NOMO-1 treated with dmso at 0.1 percent for 144 hours (cell line): ENCODE results near the gene MTFR1L.

Experiments
- DNase-seq: peaks from one replicate; lab custom pipeline; 2025; ENCODE audit not compliant: unreplicated experiment; lab: John Stamatoyannopoulos, UW

MTFR1L gene

DNA sequence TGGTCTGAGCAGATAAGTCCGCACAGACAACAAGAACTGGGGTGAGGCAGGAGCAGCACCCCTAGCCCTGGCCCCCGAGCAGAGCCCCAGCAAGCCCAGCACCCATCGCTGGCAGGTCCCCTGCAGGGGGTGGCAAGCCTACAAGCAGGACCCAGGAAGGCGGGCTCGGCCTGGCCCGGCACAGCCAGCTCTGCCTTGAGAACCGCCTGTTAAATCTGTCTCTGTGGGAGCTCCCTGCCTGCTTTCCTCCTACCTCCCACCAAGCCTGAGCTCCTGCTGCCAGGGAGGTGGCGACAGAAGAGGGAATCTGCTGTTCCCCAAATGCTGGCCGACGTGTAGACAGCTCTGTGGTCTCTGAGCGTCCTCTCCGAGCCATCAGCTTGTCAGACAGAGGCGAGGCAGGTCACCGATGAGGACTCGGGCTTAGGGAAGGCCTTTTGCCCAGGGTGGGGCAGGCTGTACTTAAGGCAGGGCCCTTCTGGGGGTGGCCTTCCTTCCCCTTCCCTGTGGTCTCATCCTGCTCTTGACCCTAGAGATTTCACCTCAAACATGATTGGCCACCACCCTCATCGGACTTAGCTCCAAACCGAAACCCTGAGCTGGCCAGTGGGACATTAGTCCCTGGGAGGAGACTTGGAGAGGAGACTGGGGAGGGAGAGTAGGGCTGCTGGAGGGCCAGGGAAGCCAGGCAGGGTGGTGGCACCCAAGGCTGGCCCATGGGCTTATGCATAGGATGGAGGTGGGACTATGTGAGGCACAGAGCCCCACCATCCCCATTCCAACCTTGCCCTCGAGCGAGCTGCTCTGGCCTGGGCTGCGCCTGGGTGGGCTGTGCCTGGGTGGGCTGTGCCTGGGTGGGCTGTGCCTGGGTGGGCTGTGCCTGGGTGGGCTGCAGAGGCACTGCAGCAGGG is 12.0 kb upstream of the MTFR1L start:
- no peak for DNase-seq

DNA sequence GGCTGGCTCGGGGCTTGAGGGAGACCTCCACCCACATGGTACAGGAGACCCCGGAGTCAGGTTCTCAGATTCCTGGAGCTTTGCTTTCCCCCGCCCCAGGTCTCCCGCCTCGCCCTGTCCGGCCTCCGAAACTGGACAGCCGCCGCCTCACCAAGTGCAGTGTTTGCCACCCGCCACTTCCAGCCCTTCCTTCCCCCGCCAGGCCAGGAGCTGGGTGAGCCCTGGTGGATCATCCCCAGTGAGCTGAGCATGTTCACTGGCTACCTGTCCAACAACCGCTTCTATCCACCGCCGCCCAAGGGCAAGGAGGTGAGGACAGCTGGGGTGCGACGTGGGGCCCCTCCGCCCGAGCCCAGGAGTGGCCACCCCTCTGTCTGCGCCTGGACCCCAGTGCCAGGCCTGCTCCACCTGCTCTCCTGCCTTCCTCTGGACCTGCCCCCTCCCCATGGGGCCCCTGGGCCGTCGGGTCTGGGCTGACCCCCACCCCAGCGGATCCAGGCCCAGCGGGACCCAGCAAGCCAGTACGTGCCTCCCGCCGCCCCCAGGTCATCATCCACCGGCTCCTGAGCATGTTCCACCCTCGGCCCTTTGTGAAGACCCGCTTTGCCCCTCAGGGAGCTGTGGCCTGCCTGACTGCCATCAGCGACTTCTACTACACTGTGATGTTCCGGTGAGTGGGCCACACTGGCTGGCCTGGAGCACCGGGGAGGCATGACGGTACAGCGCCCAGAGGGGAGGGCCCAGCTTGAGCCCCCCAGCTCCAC is 11.1 kb upstream of the MTFR1L start:
- no peak for DNase-seq

DNA sequence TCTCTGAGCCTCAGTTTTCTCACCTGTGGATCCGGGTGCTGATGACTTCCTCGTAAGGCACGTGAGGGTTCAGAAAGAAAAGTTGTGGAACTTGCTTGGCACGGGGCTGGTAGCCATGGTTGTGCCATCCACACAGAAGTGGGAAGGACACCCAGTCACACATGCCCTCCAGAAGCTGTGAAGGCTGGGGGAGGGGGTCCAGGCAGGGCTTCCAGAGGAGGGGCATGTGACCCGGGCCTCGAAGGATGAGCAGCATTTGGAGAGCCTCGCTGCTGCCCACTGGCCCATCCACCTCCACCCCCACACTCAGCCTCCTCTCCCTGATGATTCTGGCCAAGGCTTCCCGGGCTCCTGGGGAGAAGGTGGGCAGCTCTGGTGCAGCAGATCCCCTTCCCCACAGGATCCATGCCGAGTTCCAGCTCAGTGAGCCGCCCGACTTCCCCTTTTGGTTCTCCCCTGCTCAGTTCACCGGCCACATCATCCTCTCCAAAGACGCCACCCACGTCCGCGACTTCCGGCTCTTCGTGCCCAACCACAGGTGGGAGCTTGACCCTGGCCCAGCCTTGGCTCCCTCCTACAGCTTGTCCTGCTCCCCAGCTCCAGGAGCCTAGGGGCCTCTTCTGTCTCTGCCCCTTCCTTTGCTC is 10.3 kb upstream of the MTFR1L start:
- DNase-seq = peak; percentile 22

DNA sequence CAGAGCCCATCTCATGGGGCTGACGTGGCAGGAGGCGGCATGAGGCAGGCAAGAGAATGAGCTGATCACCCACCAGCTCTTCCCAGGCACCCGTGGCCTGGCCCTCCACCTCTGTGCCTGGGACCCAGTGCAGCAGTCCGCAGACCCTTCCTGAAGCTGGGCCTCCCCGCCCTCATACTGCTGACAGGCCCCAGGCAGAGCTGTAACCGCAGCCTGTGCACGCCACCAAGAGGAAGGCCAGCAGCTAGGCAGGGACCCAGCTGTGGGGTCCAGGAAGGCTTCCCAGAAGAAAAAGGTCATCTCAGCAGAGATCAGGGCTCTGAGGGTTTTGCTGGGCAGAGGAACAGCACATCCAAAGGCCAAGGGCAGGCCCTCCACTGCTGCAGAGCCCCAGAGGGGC is 9.8 kb upstream of the MTFR1L start:
- DNase-seq = no peak

DNA sequence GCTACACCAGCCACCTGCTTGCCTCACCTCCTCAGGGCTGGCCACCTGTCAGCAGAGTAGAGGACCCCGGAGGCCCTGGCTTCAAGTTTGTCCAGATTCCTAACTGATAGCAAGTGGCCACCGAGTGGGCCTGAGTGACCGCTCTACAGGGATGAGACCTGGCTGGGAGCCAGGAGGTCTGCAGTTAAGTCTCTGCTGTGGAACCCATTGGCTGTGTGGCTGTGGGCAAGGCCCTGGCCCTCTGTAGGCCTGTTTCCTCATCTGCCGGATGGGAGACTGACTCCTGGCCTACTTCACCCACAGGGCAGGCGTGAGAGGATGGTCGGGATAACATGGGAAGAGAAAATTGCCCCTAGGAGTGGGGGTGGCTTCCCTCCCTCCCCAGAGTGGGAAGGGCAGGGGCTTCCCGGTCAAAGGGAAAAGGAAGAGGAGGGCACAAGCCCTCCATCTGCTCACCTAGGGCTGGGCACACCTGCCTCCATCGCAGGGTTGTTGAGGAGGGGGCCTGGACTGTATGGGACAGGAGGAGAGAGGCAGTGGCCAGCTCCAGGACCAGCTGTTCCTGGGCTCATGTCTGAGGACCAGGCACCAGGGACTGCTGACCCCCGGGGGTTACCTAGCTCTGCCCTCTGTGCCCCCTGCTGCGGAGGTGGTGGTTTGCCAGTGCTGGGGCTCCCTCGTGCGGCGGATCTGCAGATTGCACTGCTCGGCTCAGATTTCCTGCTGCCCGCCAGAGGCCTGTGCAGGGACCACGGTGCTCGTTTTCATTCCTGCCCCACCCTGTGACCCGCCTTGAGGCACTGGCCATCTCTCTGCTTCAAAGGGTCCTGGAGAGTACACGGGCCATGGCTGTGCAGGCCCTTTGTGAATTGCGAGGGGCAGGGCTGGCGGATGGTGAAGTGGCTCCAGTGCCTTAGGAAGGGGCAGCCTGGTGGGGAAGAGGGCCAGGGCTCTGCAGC is 9.1 kb upstream of the MTFR1L start:
- DNase-seq = peak; percentile 33

DNA sequence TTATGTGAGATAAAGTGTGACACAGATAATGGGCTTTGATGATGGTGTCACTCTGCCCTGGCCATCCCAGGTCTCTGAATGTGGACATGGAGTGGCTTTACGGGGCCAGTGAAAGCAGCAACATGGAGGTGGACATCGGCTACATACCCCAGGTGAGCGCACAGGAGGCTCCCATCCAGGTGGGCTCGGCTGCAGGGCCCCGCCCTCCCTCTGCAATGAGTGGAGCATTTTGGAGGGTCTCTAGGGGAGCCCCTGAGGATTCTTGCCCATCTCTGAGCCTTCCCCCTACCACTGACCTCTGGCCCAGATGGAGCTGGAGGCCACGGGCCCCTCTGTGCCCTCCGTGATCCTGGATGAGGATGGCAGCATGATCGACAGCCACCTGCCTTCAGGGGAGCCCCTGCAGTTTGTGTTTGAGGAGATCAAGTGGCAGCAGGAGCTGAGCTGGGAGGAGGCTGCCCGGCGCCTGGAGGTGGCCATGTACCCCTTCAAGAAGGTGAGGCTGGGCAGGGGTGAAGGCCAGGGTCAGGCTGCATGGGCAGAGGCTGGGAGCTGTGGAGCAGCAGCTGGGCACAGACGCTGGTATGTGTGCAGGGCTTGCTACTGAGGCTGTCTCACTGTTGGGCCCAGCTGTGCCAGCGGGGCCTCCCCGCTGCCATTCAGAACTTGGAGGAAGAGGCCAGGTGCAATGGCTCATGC is 8.2 kb upstream of the MTFR1L start:
- DNase-seq = no peak

DNA sequence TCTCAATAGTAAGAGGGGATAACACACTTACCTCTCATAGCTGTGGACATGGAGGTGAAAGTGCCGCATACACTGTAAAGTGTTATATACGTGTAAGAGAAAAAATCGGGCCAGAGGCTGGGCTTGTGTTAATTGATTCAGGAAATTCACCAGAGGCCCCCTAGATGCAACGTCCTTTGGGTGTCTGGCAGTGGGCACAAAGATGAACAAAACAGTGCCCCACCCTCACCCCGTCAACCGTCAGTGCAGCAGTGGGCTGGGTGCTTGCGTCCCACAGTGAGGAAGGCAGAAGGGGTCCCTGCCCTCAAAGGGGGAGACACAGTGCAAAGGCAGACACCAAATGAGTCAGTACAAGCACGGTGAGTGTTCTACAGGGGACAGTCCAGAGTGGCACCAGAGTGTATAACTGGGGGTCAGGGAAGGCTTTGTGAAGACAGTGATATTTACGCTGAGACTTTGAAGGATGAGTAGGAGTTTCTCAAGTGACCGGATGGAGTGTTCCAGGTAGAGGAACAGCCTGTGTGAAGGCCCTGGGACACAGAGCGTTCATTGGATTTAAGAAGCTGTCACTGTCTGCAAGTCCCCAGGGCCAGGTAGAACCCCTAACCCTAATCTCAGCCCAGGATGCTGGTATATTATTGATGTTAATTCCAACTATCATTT is 6.6 kb upstream of the MTFR1L start:
- no peak for DNase-seq

DNA sequence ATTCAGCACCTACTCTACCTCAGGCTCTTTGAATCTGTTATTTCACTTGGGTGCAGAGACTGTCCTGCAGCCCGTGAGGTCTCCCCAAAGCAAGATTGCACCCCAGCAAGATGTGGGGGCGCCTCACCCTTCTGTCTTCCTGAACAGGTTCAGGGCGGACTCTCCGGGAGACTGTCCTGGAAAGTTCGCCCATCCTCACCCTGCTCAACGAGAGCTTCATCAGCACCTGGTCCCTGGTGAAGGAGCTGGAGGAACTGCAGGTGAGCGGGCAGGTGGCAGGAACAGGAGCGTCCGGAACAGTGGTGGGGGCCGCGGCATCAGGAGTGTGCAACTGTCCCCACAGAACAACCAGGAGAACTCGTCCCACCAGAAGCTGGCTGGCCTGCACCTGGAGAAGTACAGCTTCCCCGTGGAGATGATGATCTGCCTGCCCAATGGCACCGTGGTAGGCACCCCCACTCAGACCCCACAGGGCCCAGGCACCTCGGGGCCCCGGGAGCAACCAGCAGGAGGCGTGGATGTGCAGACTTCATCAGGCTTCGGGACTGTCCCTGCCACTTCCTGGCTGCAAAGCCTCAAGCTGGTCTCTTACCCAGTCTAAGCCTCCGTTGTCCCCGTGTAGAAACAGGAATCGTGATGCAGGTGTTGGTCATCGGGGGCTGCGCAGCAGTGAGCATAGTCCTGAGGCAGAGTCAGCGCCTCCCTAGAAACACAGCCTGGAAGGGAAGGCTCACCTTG is 5.9 kb upstream of the MTFR1L start:
- no peak for DNase-seq

DNA sequence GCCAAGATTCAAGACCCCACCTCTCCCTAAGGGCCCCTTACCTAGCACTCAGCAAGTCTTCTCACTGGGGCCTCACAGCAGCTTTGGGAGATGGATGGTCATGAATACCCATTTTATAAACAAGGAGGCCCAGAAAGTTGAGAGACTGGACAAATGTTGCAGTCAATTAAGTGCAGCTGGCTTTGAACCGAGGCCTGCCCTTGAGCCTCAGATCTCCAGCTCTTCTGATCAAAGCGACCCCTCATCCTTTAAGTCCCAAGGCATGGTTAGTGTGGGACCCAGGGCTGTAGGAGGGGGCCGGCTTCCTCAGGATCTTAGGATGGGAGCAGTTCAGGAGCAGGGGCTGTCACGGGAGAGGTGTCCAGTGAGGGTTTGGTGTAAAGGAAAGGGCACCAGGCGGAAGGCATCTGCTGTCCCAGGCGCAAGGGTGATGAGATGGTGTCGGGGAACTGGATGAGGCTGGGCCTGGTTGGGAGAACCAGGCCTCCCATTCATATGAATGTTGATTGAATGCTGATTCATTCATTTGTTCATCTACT is 5.1 kb upstream of the MTFR1L start:
- no peak for DNase-seq

DNA sequence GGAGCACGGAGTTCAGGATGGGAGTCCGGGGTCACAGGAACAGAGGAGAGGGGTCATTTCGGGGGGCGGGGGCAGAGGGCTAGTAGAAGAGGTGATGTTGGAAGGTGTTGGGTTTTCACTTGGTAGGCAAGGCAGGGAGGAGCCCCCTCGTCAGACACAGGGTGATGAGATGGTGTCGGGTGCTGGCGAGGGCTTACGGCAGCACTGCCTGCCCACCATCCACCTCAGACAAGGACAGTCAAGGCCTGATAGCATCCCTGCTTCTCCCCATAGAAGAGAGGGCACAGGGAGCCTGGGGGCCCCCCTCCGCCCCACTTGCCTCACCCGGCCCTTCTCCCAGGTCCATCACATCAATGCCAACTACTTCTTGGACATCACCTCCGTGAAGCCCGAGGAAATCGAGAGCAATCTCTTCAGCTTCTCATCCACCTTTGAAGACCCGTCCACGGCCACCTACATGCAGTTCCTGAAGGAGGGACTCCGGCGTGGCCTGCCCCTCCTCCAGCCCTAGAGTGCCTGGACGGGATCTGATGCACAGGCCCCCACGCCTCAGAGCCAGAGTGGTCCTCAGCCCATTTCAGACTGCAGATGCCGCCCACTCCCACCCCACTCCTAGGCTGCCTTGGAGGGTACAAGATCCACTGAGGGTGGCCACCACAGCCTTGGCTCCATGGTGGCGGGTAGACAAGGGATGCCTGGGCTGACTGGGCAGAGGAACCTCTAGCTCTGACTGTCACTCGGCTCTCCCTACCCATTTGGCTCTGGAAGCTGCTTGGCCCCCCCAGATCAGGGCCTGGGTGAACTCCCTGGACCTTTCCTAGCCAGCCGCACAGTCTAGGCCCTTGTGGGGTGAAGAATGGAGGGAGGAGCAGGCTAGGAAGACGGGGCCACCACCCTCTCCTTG is 4.3 kb upstream of the MTFR1L start:
- DNase-seq = no peak

DNA sequence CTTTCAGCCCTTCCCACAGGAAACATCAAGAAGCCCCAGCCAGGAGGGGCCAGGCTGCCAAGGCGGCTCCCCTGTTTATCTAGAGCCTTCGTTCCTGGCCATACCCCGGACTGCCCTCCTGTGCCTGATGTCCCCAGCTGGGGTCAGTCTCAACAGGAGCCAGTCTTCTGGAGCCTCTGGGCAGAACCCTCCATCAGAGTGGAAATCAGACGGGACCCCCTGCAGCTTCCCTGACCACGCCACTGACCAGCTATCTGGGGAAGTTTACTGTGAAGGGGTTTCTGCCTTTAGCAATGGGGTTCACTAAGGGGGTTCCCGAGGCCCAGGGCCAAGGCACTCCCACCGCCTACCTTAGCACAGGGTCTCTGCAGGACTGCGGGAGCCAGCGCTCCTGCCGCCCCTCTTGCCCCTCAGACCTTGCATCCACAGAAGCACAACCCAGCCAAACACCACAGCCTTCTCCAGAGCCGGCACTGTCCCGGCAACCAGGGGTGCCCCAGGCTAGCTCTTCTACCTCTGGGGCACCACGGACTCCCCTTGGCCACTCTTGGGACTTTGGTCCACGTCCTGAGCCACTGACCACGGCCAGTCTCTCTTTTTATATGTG is 3.5 kb upstream of the MTFR1L start:
- no peak for DNase-seq

DNA sequence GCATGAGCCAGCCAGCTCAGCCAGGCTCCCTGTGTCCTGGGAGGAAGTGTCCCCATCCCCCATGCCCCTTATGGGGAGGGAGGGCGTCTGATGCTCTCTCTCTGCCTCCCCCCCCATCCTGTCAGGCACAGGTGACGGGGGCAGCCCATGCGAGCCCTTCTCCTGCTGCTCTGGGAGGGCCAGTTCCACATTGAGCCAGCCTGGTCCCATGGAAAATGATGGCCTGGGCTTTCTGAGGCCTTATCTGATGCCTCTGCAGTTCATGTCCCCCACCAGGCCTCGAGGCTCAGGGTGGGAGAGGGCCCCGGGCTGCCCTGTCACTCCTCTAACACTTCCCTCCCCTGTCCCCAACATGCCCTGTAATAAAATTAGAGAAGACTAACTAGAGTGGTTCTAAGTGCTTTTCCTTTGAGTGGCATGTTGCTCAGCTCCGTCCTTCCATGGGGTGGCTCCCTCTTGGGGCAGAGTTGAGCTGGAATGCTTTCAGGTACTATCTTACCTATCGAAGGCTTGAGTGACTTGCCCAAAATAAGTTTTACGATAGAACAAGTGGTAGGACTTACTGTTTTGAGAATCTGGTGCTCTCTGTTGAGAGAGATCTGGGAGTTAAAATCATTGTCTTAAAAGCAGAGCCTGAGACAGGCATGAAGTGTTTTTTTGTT is 1.8 kb upstream of the MTFR1L start:
- DNase-seq = no peak

DNA sequence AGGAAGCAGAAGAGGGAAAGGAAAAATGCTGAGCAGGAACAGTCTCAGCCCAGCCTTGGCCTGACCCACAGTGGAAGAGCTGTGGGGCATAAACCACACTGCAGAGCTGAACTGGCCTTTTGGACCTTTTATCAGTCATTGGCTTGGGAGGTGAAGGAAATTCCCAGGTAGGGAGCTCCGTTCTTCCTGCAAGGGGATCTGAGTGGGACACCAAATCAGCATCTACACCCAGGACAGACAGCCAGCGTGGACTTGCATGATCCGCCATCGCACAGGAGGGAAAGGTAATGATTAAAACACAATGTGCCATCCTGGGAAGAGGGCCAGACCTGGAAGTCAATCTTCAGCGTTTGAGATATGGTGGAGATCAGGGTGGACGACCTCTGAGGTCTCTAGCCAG is 1.2 kb upstream of the MTFR1L start:
- no peak for DNase-seq

DNA sequence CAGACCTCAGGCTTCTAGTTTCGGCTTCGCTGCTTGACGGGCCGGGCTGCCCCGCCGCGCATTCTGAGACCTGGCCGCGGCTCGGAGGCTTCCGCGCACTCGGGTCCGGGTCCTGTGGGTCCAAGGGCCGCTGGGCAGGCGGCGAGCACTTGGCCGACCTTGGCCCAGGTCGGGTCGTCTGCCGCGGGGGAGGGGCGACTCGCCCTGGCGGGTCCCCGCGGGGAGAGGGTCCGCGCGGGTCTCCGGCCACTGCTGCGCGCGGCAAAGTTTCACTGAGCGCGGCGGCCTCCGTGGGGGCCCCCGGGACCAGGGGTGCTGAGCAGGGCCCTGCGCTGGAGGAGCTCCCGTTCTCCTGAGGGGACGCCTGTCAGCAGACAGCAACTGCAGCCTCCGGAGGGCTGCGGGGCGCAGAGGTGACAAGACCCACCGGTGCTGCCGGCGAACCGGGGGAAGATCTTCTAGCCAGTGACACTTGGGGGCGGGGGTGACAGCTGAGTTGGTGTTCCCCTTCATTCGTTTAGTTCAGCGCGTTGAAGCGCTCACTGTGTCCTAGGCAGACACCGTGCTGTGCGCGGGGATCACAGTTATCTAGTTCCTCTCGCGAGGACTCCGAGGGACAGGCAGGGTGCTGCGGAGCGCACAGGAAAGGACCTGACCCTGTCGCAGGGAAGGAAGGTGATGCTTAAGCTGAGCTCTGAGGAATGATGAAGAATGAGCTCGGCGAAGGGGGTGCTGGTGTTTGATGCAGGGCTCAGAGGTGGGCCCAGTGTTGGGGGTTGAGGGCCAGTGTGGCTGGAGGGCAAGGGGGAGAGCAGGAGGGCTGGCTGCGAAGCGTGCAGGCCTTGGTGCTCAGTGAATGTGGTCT is 725 bp downstream of the MTFR1L start:
- DNase-seq = peak; percentile 62

DNA sequence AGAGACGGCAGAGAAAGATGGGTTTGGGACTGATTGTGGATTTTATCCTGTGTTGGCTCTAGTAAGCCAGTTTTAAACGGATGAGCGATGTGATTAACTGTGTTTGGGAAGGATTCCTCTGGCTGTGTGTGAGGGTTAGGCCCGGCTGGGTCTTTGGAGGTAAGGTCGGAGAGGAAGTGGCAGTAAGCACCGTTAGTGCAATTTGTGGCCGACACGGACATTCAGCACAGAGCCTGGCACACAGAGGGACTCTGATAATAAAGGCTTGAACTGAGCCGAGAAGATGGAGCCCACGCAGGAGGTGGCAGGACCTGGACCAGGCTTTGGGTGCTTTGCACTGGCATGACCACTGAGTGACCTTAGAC is 1.3 kb downstream of the MTFR1L start:
- DNase-seq = no peak

DNA sequence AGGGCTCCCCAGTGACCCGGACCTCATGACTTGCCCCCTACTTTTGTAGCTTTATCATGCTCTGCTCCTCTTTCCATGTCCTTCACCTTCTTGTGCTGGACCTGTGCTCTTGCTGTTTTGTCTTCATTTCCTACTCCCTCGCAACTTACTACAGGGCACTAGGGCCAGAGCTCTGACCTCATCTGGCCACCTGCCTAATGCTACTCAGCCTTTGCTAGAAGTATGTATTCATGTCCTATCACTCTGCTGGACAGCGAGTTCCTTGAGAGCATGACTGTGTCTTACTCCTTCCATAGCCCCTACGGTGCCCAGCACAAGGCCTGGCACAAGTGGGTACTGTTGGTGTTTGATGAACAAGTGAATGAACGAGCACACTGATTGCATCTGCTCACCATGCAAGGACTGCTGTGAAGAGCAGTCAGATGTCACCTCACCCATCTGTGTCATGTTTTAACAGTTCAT is 1.9 kb downstream of the MTFR1L start:
- no peak for DNase-seq
